HFFc6 (cell line): Measurements from ENCODE around the gene SSR1. TPM values are rescaled to one million over a fixed set of nuclear protein-coding genes. Genes with fewer than 3 reads are reported as not detected.

Source experiments
- DNase-seq: peaks from one replicate; pipeline ENCODE4 v3.0.0-alpha.2; 2018
- H3K27ac Mint-ChIP-seq: 2 replicates; pipeline ENCODE4 v1.8.0; 2020; ENCODE audit warnings: mild to moderate bottlenecking, mixed read lengths
- H3K27me3 Mint-ChIP-seq: 2 replicates; pipeline ENCODE4 v1.8.0; 2021; ENCODE audit warnings: mild to moderate bottlenecking, moderate library complexity, mixed read lengths; ENCODE audit not compliant: insufficient read depth
- H3K36me3 Mint-ChIP-seq: 2 replicates; pipeline ENCODE4 v1.8.0; 2021; ENCODE audit warnings: low read depth, mixed read lengths
- H3K4me1 Mint-ChIP-seq: 2 replicates; pipeline ENCODE4 v1.8.0; 2020; ENCODE audit warnings: low read depth, mixed read lengths
- H3K4me3 Mint-ChIP-seq: 2 replicates; pipeline ENCODE4 v1.8.0; 2020; ENCODE audit warnings: mild to moderate bottlenecking, moderate library complexity, mixed read lengths
- H3K9me3 Mint-ChIP-seq: 2 replicates; pipeline ENCODE4 v1.8.0; 2020; ENCODE audit warnings: mild to moderate bottlenecking, mixed read lengths
- CTCF ChIP-seq: fragments of 200-600 bp; sonication (generic); IDR thresholded peaks from 2 replicates; pipeline ENCODE4 v1.5.0; 2021; ENCODE audit warnings: antibody characterized with exemption, mild to moderate bottlenecking
- total RNA-seq, 6 experiments: library from RNA; stranded (reverse); fragmentation: NEBNext Ultra II Directional; extraction: Animal tissue kit (Norgen Biotek cat#: 25700); gene quantifications; 2 replicates in 1 of 6; 3 replicates in 5 of 6; pipeline ENCODE4 v1.2.3, GENCODE V29; 2021

SSR1 gene
- total RNA-seq, 6 experiments from 2014 or later: 279 to 334 (median 307) TPM

DNA sequence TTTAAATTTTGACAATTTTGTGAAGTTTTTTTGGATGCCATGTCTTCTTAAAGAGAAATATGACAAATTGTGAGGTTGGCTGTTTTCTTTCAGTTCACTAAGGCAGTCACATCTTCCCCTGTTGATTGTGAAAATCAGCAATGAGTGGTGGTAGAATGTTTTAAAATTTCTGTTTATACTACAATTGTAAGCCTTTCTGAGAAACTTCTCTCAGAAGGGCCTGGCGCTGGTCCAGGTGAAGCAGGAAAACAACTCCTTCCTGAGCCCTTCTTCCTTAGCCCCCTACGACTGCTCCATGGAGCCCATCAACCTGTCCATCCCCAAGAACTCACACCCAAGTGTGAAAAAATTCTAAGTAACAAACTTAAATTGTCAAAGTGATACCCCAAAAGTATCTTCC lies 80.6 kb downstream of the SSR1 start:
- Mint-ChIP-seq H3K4me1 (peaks cover 24% of the 10 kb centered on the region; the same call in 1 of the 2 replicates), H3K27me3 (no peaks in the 10 kb centered on the region; the same call in 1 of the 2 replicates), H3K36me3 (peaks cover 22% of the 10 kb centered on the region), H3K27ac (no peak overlapping the region), H3K9me3 (no peaks in the 10 kb centered on the region), H3K4me3 (no peak overlapping the region)
- no peak for DNase-seq
- no peak for TF ChIP-seq CTCF

GRCh38 chr6:7230956-7231713 lies 81.9 kb downstream of the SSR1 start:
- H3K27ac Mint-ChIP-seq: no peak overlapping the region
- peaks cover 22% of the 10 kb centered on the region; the same call in 1 of the 2 replicates for H3K4me1 Mint-ChIP-seq
- H3K36me3 Mint-ChIP-seq: peaks cover 31% of the 10 kb centered on the region
- H3K27me3 Mint-ChIP-seq: no peaks in the 10 kb centered on the region; the same call in 1 of the 2 replicates
- no peaks in the 10 kb centered on the region for H3K9me3 Mint-ChIP-seq
- H3K4me3 Mint-ChIP-seq: no peak overlapping the region
- no peak for DNase-seq
- no peak for TF ChIP-seq CTCF

GRCh38 chr6:7230327-7230691 lies 82.7 kb downstream of the SSR1 start:
- Mint-ChIP-seq H3K36me3 (peaks cover 34% of the 10 kb centered on the region), H3K27ac (no peak overlapping the region), H3K4me3 (no peak overlapping the region), H3K27me3 (no peaks in the 10 kb centered on the region; the same call in 1 of the 2 replicates), H3K4me1 (peaks cover 14% of the 10 kb centered on the region; the same call in 1 of the 2 replicates), H3K9me3 (no peaks in the 10 kb centered on the region)
- no peak for TF ChIP-seq CTCF
- no peak for DNase-seq

GRCh38 chr6:7229376-7230326 lies 83.3 kb downstream of the SSR1 start:
- H3K27ac Mint-ChIP-seq: no peak overlapping the region
- H3K4me1 Mint-ChIP-seq: peaks cover 11% of the 10 kb centered on the region; the same call in 1 of the 2 replicates
- peaks cover 34% of the 10 kb centered on the region for H3K36me3 Mint-ChIP-seq
- no peaks in the 10 kb centered on the region for H3K9me3 Mint-ChIP-seq
- no peak overlapping the region for H3K4me3 Mint-ChIP-seq
- no peak for DNase-seq
- no peaks in the 10 kb centered on the region; the same call in 1 of the 2 replicates for H3K27me3 Mint-ChIP-seq
- TF ChIP-seq CTCF: no peak

GRCh38 chr6:7228662-7229375 lies 84.2 kb downstream of the SSR1 start:
- H3K27ac Mint-ChIP-seq: no peak overlapping the region
- H3K27me3 Mint-ChIP-seq: no peaks in the 10 kb centered on the region; the same call in 1 of the 2 replicates
- H3K4me1 Mint-ChIP-seq: peaks cover 3% of the 10 kb centered on the region; the same call in 1 of the 2 replicates
- H3K9me3 Mint-ChIP-seq: no peaks in the 10 kb centered on the region
- no peak overlapping the region for H3K4me3 Mint-ChIP-seq
- DNase-seq: no peak
- H3K36me3 Mint-ChIP-seq: peaks cover 34% of the 10 kb centered on the region
- TF ChIP-seq CTCF: no peak
